H1 (cell line): Measurements from ENCODE around the gene FGF14. TPM values are rescaled to one million over a fixed set of nuclear protein-coding genes. Genes with fewer than 3 reads are reported as not detected.

Experiments
- CTBP2 ChIP-seq: IDR thresholded peaks from 2 replicates; pipeline ENCODE4 v1.7.0; 2011; ENCODE audit warnings: borderline replicate concordance, mild to moderate bottlenecking, moderate library complexity, mixed read lengths, low read length; ENCODE audit not compliant: insufficient read depth, insufficient read length
- EGR1 ChIP-seq: IDR thresholded peaks from 2 replicates; pipeline ENCODE4 v1.6.1; 2011; ENCODE audit warnings: low read depth, low read length, borderline replicate concordance
- KDM1A ChIP-seq: fragments of 200-600, 300-600 bp; sonication (generic); IDR thresholded peaks from 2 replicates; pipeline ENCODE4 v1.7.1; 2016; ENCODE audit warnings: mild to moderate bottlenecking, low read length, borderline replicate concordance
- SP1 ChIP-seq: IDR thresholded peaks from 2 replicates; pipeline ENCODE4 v1.6.1; 2011; ENCODE audit warnings: low read depth, low read length
- TAF7 ChIP-seq: optimal IDR thresholded peaks from 2 replicates; pipeline ENCODE3; 2011; ENCODE audit warnings: low read depth, mild to moderate bottlenecking, inconsistent platforms, low read length, moderate library complexity, borderline replicate concordance
- ZNF274 ChIP-seq: IDR thresholded peaks from 2 replicates; pipeline ENCODE4 v1.7.0; 2012; ENCODE audit warnings: low read length, borderline replicate concordance; ENCODE audit errors: extremely low read depth
- polyA plus RNA-seq, 7 experiments: library from polyadenylated mRNA; depleted of rRNA in 3 of 7; stranded (reverse) in 5 of 7; unstranded in 2 of 7; fragments of >200 nt in 5 of 7; fragments of 200-250 nt in 2 of 7; gene quantifications; 1 replicate in 5 of 7; 2 replicates in 1 of 7; 4 replicates in 1 of 7; pipeline versions ENCODE4 v1.2.1 to v1.2.3, GENCODE V29; 2011 to 2013; ENCODE audit warnings: missing spikeins in 2 of 7, mixed read lengths in 2 of 7
- total RNA-seq: library from RNA; stranded (reverse); fragmentation: NEBNext Ultra II Directional; extraction: Animal tissue kit (Norgen Biotek cat#: 25700); gene quantifications from 2 replicates; pipeline ENCODE4 v1.2.1, GENCODE V29; 2021
- TF ChIP-seq, protein P1 (sequence below): fragments of 300-600 bp; sonication (generic); IDR thresholded peaks from 2 replicates; pipeline ENCODE4 v1.7.1; 2012; ENCODE audit warnings: low read length, moderate library complexity, mild to moderate bottlenecking, inconsistent platforms; ENCODE audit not compliant: insufficient replicate concordance

Gene FGF14
- total and polyA plus RNA-seq, 2 of the 8 experiments (the other 6 are each of a cell fraction or from before 2014, with no cell fraction given), result 0.05 to 0.58 TPM

- TF ChIP-seq, protein P1, sequence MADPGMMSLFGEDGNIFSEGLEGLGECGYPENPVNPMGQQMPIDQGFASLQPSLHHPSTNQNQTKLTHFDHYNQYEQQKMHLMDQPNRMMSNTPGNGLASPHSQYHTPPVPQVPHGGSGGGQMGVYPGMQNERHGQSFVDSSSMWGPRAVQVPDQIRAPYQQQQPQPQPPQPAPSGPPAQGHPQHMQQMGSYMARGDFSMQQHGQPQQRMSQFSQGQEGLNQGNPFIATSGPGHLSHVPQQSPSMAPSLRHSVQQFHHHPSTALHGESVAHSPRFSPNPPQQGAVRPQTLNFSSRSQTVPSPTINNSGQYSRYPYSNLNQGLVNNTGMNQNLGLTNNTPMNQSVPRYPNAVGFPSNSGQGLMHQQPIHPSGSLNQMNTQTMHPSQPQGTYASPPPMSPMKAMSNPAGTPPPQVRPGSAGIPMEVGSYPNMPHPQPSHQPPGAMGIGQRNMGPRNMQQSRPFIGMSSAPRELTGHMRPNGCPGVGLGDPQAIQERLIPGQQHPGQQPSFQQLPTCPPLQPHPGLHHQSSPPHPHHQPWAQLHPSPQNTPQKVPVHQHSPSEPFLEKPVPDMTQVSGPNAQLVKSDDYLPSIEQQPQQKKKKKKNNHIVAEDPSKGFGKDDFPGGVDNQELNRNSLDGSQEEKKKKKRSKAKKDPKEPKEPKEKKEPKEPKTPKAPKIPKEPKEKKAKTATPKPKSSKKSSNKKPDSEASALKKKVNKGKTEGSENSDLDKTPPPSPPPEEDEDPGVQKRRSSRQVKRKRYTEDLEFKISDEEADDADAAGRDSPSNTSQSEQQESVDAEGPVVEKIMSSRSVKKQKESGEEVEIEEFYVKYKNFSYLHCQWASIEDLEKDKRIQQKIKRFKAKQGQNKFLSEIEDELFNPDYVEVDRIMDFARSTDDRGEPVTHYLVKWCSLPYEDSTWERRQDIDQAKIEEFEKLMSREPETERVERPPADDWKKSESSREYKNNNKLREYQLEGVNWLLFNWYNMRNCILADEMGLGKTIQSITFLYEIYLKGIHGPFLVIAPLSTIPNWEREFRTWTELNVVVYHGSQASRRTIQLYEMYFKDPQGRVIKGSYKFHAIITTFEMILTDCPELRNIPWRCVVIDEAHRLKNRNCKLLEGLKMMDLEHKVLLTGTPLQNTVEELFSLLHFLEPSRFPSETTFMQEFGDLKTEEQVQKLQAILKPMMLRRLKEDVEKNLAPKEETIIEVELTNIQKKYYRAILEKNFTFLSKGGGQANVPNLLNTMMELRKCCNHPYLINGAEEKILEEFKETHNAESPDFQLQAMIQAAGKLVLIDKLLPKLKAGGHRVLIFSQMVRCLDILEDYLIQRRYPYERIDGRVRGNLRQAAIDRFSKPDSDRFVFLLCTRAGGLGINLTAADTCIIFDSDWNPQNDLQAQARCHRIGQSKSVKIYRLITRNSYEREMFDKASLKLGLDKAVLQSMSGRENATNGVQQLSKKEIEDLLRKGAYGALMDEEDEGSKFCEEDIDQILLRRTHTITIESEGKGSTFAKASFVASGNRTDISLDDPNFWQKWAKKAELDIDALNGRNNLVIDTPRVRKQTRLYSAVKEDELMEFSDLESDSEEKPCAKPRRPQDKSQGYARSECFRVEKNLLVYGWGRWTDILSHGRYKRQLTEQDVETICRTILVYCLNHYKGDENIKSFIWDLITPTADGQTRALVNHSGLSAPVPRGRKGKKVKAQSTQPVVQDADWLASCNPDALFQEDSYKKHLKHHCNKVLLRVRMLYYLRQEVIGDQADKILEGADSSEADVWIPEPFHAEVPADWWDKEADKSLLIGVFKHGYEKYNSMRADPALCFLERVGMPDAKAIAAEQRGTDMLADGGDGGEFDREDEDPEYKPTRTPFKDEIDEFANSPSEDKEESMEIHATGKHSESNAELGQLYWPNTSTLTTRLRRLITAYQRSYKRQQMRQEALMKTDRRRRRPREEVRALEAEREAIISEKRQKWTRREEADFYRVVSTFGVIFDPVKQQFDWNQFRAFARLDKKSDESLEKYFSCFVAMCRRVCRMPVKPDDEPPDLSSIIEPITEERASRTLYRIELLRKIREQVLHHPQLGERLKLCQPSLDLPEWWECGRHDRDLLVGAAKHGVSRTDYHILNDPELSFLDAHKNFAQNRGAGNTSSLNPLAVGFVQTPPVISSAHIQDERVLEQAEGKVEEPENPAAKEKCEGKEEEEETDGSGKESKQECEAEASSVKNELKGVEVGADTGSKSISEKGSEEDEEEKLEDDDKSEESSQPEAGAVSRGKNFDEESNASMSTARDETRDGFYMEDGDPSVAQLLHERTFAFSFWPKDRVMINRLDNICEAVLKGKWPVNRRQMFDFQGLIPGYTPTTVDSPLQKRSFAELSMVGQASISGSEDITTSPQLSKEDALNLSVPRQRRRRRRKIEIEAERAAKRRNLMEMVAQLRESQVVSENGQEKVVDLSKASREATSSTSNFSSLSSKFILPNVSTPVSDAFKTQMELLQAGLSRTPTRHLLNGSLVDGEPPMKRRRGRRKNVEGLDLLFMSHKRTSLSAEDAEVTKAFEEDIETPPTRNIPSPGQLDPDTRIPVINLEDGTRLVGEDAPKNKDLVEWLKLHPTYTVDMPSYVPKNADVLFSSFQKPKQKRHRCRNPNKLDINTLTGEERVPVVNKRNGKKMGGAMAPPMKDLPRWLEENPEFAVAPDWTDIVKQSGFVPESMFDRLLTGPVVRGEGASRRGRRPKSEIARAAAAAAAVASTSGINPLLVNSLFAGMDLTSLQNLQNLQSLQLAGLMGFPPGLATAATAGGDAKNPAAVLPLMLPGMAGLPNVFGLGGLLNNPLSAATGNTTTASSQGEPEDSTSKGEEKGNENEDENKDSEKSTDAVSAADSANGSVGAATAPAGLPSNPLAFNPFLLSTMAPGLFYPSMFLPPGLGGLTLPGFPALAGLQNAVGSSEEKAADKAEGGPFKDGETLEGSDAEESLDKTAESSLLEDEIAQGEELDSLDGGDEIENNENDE, result no peak
- no peak for TF ChIP-seq ZNF274
- TF ChIP-seq TAF7, result no peak
- TF ChIP-seq KDM1A, result no peak
- TF ChIP-seq CTBP2, result no peak
- TF ChIP-seq EGR1, result no peak
- no peak for TF ChIP-seq SP1
These were observed 279.7 kb downstream of the FGF14 start (continued) for GRCh38 chr13:102122147-102122546.
